ENCODE results near the gene HOXB3.

Gene HOXB3

GRCh38 chr17:48611681-48612455 is 21.8 kb upstream of the HOXB3 start:
- DNase-seq: no peak

DNA sequence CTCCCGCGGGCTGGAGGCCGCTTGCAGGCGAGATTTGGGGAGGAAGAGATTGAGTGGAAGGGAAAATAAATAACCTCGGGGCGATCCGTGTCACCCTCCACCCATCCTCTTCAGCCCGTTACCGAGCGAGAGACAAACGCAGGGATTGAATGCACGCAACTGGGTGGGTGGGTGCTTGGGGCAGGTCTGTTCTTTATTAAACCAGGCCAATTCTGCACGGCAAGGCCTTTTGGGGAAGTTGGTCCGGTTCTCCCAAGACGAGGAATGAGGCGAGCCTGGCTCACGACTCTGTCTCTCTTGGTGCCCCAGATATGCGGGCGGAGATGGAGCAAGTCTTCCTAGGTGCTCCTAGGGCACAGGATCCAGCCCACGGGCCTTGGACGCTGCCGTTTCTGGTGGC is 21.2 kb upstream of the HOXB3 start:
- no peak for DNase-seq

- peak in 2 of 4 experiments; percentile 28 to 31 for DNase-seq
Observed at GRCh38 chr17:48610282-48611211, 20.5 kb upstream of the HOXB3 start, which contains the start of gene HOXB7. HOXB7 (minus strand) TSS chr17:48611017; CDS start chr17:48610918, 99 bp downstream.

GRCh38 chr17:48609759-48610281 is 19.8 kb upstream of the HOXB3 start:
- DNase-seq: no peak

DNA sequence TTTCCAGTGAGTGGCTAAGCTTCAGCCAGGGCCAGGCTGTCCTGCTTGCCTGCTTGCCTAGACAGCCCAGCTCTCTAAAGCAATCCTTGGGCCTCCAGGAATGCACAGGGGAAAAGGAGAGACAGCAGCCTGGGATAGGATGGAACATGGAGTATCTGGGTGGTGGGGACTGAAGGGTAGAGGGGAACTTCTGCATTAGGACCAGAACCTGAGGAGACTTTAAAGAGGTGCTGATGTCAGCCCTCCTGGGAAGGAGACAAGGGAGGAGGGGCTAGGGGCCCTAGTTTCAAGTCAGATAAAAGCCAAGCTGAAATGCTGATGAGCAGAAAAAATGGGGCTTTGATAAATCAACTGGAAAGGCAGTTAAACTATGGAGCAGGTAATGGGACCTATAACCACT is 19.0 kb upstream of the HOXB3 start:
- DNase-seq: no peak

GRCh38 chr17:48608494-48608834 is 18.4 kb upstream of the HOXB3 start:
- no peak for DNase-seq

DNA sequence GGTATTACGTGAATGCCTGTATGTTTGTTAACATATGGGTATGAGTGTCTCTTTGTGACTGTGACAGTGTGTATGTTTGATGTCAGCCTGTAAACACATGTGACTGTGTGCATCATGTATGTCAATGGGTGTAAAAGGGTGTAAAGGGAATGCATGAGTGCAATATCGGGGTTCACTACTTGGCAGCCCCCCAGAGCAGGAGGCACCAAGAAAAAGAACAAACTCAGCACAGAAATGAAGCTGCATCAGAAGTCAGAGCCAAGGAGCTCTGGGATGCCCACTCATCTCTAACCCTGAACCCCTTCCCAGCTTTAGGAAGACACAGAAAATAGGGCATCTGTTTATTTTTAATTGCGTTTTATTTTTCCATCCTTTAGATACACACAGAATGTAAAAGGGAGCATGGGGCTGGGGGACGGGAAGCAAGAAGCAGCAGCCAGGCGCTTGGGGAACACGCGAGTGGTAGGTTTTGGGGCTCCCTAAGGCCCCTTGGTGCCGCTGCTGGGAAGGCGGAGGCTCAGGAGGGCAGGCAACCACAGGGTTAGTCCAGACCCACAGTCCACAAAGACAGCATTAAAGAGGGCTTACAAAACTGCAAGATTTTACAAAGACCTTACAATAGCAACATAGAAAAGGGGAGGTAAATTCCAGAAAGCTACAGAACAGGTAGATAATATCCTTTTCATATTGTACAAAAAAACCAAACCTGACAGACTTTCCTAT is 17.0 kb upstream of the HOXB3 start:
- DNase-seq: no peak

- DNase-seq: no peak
Observed at GRCh38 chr17:48605991-48606891, 16.2 kb upstream of the HOXB3 start.

DNA sequence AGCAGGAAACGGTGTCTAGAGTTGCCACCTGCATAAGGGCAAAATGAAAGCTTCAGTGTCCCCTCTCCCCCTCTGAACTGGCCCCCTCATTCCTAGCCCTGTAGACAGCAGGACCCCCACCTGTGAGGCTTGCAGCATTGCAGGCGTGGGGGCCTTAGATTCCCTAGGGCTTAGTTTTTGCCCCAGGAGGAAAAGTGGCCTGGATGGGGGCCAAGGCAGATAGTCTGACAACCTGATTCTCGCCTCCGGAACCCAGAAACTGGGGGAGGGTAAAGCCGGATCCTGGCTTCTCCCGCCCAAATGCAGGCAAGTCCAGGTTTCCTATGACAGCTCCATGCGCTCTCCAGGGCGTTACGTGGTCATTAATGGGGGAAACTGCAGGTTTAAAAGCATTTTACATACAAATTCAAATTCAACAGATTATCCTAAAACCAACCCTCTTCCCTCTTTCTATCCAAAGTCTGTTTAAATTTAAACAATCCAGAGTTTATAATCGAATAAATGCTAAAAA is 15.4 kb upstream of the HOXB3 start:
- DNase-seq: no peak

- no peak for DNase-seq
Observed at GRCh38 chr17:48604770-48605329, 14.8 kb upstream of the HOXB3 start, which contains the start of gene HOXB6. HOXB6 (minus strand) TSS chr17:48604986; CDS start chr17:48598150, 6,836 bp downstream.

DNA sequence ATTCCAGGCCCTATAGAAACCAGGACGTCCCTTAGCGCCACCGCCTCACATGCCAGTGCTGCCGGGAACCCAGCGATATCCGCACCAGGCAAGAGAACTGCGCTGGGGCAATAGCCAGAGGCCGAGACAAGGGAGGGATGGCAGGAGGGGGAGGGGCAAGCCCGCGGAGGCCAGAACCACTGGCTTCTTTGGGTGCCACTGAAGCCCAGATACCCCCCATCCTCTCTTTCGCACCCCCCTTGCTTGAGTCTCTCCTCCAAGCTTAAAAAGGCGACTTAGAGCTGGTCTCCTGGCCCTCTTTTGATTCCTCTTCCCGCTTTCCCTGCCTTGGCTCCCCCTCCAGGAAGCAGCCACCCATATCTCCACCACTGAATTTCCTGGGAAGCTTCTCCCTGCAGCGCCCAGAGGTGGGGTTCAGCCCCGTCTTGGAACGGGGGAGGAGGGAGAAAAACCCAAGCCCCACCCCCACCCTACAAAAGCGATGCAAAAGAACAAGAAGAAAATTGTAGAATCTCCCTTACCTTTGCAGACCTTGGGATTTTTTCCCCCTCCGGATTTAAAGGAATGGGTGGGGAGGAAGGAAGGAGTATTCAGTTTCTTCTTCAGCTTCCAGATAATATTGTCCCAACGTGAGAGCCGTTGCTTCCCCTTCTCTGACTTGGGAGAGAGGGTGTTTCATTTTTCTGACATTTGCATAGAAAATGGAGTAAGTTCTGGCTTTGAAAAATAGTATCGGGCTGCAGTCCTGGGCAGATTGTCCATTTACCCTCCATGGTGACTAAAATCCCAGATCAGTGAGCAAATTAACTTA is 14.1 kb upstream of the HOXB3 start:
- DNase-seq: no peak

DNA sequence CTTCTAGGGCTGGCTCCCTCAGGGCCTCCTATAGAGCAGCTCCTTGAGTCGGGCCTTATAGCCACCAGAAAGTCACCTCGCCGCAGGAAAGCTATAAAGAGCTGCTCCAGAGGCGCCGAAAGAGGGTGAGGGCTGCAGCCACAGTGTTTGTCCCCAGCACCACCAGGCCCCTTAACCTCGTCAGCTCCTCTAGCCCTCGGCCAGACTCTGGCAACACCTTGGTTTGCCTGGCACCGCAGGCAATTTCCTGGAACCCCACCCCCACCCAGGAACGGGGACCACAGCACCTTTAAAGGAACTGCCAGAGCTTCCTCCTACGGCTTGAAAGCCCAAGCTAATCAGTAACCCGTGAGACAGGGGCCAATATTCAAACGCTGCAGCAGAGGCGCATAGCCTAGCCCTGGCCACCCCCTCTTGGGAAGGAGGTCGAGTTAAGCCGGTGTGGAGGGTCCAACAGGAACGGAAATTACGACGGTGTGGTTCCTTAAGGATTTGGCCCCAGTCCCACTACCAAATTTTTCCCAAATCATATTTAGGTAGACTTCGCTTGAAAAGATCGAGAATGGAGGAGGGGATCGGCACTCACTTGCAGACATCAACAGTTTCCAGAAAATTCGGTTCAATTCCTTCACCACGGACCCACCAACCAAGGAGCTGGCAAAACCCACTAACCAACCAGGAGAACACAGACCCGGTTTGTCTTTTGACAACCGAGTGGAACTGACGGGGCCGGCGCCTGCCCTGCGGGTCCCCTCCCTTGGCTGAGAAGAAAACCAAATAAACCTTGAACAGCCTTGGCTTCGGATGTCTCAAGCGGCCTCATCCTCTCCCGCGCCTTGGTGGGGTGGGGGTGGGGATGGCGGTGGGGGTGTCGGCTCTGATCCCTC is 11.7 kb upstream of the HOXB3 start:
- no peak for DNase-seq

GRCh38 chr17:48601207-48601538 is 11.1 kb upstream of the HOXB3 start:
- no peak for DNase-seq

GRCh38 chr17:48600244-48601098 is 10.4 kb upstream of the HOXB3 start:
- DNase-seq: no peak

GRCh38 chr17:48599354-48599753 is 9.3 kb upstream of the HOXB3 start:
- DNase-seq: no peak

DNA sequence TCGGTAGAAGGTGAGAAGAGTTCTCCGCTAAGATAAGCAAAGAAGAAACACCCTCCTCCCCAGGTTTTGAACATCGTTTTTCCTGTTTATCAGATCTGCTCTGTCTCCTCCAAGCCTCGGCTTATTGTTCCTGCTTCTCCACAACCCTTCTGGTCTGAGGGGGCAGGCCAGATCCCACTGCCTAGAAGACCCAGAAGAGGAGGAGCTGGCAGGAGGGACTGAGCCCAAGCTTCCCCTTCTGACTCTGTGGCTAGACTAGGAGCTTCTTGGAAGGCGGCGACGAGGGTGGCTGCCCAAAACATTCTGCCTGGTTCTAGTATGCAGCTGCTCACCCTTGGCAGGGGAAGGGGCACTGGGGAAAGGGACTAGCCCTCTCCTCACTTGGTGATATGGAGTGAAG is 8.7 kb upstream of the HOXB3 start:
- DNase-seq: no peak

- DNase-seq: no peak
Observed at GRCh38 chr17:48597778-48598631, 8.0 kb upstream of the HOXB3 start.

- no peak for DNase-seq
Observed at GRCh38 chr17:48597528-48597777, 7.4 kb upstream of the HOXB3 start.

All from activated CD4-positive, CD25-positive, alpha-beta regulatory T cell (primary cell).